Mesenchymal stem cell (in vitro differentiated cells and primary cell): ENCODE measurements around the gene AVPR2.

Source experiments
- DNase-seq: peaks from one replicate; pipeline ENCODE4 v3.0.0-alpha.2; 2013
- H2AFZ ChIP-seq: one replicate; pipeline ENCODE4 v1.6.1; 2013; ENCODE audit warnings: low read depth, mild to moderate bottlenecking, control low read depth, inconsistent platforms, low read length, moderate library complexity
- H2AK5ac ChIP-seq: 2 replicates; pipeline ENCODE4 v1.6.1; 2013; ENCODE audit warnings: low read length, moderate library complexity, mild to moderate bottlenecking, inconsistent platforms; ENCODE audit not compliant: severe bottlenecking
- H2BK120ac ChIP-seq: one replicate; pipeline ENCODE4 v1.6.1; 2013; ENCODE audit warnings: low read depth, mild to moderate bottlenecking, inconsistent platforms, low read length, moderate library complexity
- H2BK12ac ChIP-seq, 2 experiments: one replicate each; pipeline ENCODE4 v1.6.1; 2013; ENCODE audit warnings: inconsistent platforms in 2 of 2, low read length in 2 of 2, mild to moderate bottlenecking in 2 of 2, moderate library complexity in 2 of 2, control low read depth in 1 of 2
- H2BK15ac ChIP-seq: one replicate; pipeline ENCODE4 v1.6.1; 2013; ENCODE audit warnings: mild to moderate bottlenecking, low read depth, inconsistent platforms; ENCODE audit not compliant: poor library complexity, severe bottlenecking
- H2BK5ac ChIP-seq: 2 replicates; pipeline ENCODE4 v1.6.1; 2013; ENCODE audit warnings: low read depth, mild to moderate bottlenecking, low read length, control low read depth, inconsistent platforms; ENCODE audit not compliant: poor library complexity, severe bottlenecking
- H3K14ac ChIP-seq, 2 experiments: one replicate each; pipeline ENCODE4 v1.6.1; 2013; ENCODE audit warnings: inconsistent platforms in 2 of 2, low read length in 2 of 2, control low read depth in 1 of 2, mild to moderate bottlenecking in 1 of 2, moderate library complexity in 1 of 2
- H3K18ac ChIP-seq, 2 experiments: one replicate each; pipeline ENCODE4 v1.6.1; 2013; ENCODE audit warnings: inconsistent platforms in 2 of 2, low read length in 2 of 2, control low read depth in 1 of 2, low read depth in 1 of 2, mild to moderate bottlenecking in 1 of 2
- H3K23ac ChIP-seq, 2 experiments: one replicate each; pipeline ENCODE4 v1.6.1; 2013; ENCODE audit warnings: inconsistent platforms in 2 of 2, low read length in 2 of 2, mild to moderate bottlenecking in 2 of 2, moderate library complexity in 2 of 2, control low read depth in 1 of 2
- H3K27ac ChIP-seq: 2 replicates; pipeline ENCODE4 v1.5.1; 2013; ENCODE audit warnings: mild to moderate bottlenecking, moderate library complexity, low read length, control low read depth, inconsistent platforms; ENCODE audit not compliant: poor library complexity, severe bottlenecking
- H3K27me3 ChIP-seq, 2 experiments: 2 replicates each; pipeline versions ENCODE4 v1.6.1 to v1.7.0; 2013; ENCODE audit warnings: low read length in 2 of 2, mild to moderate bottlenecking in 2 of 2, moderate library complexity in 2 of 2, control low read depth in 1 of 2, inconsistent platforms in 1 of 2; ENCODE audit not compliant: control insufficient read depth in 1 of 2, insufficient read depth in 1 of 2
- H3K36me3 ChIP-seq, 2 experiments: 2 replicates each; pipeline versions ENCODE4 v1.6.1 to v1.7.0; 2013; ENCODE audit warnings: low read length in 2 of 2, control low read depth in 1 of 2, inconsistent platforms in 1 of 2, low read depth in 1 of 2, mild to moderate bottlenecking in 1 of 2; ENCODE audit not compliant: insufficient read depth in 2 of 2, control insufficient read depth in 1 of 2
- H3K4ac ChIP-seq, 2 experiments: one replicate each; pipeline ENCODE4 v1.6.1; 2013; ENCODE audit warnings: inconsistent platforms in 2 of 2, low read length in 2 of 2, mild to moderate bottlenecking in 2 of 2, moderate library complexity in 2 of 2, control low read depth in 1 of 2, low read depth in 1 of 2
- H3K4me1 ChIP-seq: 2 replicates; pipeline ENCODE4 v1.6.1; 2013; ENCODE audit warnings: low read depth, low read length, control low read depth; ENCODE audit not compliant: control insufficient read depth, insufficient read depth
- H3K4me2 ChIP-seq: 2 replicates; pipeline ENCODE4 v1.6.1; 2013; ENCODE audit warnings: low read length, mild to moderate bottlenecking, inconsistent platforms; ENCODE audit not compliant: poor library complexity, severe bottlenecking
- H3K4me3 ChIP-seq, 2 experiments: 2 replicates each; pipeline versions ENCODE4 v1.5.1 to v1.7.0; 2013; ENCODE audit warnings: low read length in 2 of 2, mild to moderate bottlenecking in 2 of 2, control low read depth in 1 of 2, low read depth in 1 of 2; ENCODE audit not compliant: insufficient read depth in 1 of 2
- H3K79me1 ChIP-seq: replicated peaks from 2 replicates; pipeline ENCODE4 v1.6.1; 2013; ENCODE audit warnings: mild to moderate bottlenecking, control low read depth, low read length, inconsistent platforms; ENCODE audit not compliant: poor library complexity, severe bottlenecking
- H3K9ac ChIP-seq: 2 replicates; pipeline ENCODE4 v1.7.0; 2013; ENCODE audit warnings: mild to moderate bottlenecking, low read length, moderate library complexity
- H3K9me3 ChIP-seq: 2 replicates; pipeline ENCODE4 v1.7.0; 2013; ENCODE audit warnings: mild to moderate bottlenecking, low read length; ENCODE audit not compliant: control insufficient read depth
- H4K8ac ChIP-seq: one replicate; pipeline ENCODE4 v1.6.1; 2013; ENCODE audit warnings: inconsistent platforms, mild to moderate bottlenecking, low read length, moderate library complexity
- H4K91ac ChIP-seq: one replicate; pipeline ENCODE4 v1.6.1; 2013; ENCODE audit warnings: mild to moderate bottlenecking, low read length, inconsistent platforms
- WGBS: methylation state at CpG from one replicate; pipeline ENCODE4 v1.1.7; 2013; ENCODE audit warnings: mixed read lengths; 5-methylcytosine and 5-hydroxymethylcytosine counted together

The AVPR2 gene

DNA sequence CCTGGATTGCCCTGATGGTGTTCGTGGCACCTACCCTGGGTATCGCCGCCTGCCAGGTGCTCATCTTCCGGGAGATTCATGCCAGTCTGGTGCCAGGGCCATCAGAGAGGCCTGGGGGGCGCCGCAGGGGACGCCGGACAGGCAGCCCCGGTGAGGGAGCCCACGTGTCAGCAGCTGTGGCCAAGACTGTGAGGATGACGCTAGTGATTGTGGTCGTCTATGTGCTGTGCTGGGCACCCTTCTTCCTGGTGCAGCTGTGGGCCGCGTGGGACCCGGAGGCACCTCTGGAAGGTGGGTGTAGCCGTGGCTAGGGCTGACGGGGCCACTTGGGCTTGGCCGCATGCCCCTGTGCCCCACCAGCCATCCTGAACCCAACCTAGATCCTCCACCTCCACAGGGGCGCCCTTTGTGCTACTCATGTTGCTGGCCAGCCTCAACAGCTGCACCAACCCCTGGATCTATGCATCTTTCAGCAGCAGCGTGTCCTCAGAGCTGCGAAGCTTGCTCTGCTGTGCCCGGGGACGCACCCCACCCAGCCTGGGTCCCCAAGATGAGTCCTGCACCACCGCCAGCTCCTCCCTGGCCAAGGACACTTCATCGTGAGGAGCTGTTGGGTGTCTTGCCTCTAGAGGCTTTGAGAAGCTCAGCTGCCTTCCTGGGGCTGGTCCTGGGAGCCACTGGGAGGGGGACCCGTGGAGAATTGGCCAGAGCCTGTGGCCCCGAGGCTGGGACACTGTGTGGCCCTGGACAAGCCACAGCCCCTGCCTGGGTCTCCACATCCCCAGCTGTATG, 1.8 kb downstream of the AVPR2 start:
- peaks cover 0 to 42% of the 10 kb centered on the region in 2 experiments for H3K27me3 ChIP-seq
- no peak for DNase-seq
- no peak overlapping the region for H4K91ac ChIP-seq
- no peak overlapping the region for H2AFZ ChIP-seq
- no peak overlapping the region for H3K4ac ChIP-seq
- no peak overlapping the region for H2BK120ac ChIP-seq
- no peak overlapping the region for H3K4me3 ChIP-seq
- H3K79me1 ChIP-seq, result no peaks in the 10 kb centered on the region
- no peak overlapping the region for H3K9ac ChIP-seq
- H3K4me2 ChIP-seq, result no peak overlapping the region
- H2BK15ac ChIP-seq, result no peak overlapping the region
- no peak overlapping the region for H4K8ac ChIP-seq
- H3K4me1 ChIP-seq, result peaks cover 13% of the 10 kb centered on the region
- H3K36me3 ChIP-seq, result no peaks in the 10 kb centered on the region
- H3K9me3 ChIP-seq, result no peaks in the 10 kb centered on the region
- H2BK5ac ChIP-seq, result no peak overlapping the region
- no peak overlapping the region for H3K23ac ChIP-seq
- no peak overlapping the region for H2AK5ac ChIP-seq
- H2BK12ac ChIP-seq, result no peak overlapping the region
- no peak overlapping the region for H3K18ac ChIP-seq
- WGBS, result 89% methylated on average over 16 of the region's 27 CpGs
- H3K14ac ChIP-seq, result no peak overlapping the region
- no peak overlapping the region for H3K27ac ChIP-seq

DNA sequence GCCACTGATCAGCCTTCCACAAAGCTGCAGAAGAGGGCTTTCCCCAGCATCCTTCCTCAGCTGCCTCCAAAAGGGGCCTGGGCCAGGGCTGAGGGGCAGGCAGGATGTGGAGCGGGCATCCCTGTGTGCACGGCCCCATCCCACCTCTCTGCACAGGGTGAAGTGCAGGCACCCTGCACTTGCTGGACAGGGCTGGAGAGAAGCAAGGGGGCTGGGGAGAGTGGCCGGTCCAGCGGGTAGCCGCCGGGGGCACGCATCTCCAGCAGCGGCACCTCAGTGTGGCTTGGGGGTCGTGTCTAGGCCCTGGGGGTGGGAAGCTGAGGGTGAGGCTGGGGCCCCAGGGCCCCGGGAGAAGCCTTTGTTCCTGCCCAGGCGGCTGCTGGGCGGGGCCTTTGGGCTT, 3.0 kb downstream of the AVPR2 start:
- no peak overlapping the region for H3K27ac ChIP-seq
- no peak overlapping the region for H2AFZ ChIP-seq
- no peak overlapping the region for H3K9ac ChIP-seq
- no peak overlapping the region for H3K14ac ChIP-seq
- H3K9me3 ChIP-seq, result no peaks in the 10 kb centered on the region
- H3K4ac ChIP-seq, result no peak overlapping the region
- no peak overlapping the region for H3K18ac ChIP-seq
- DNase-seq, result no peak
- no peak overlapping the region for H3K4me2 ChIP-seq
- H4K8ac ChIP-seq, result no peak overlapping the region
- no peak overlapping the region for H3K23ac ChIP-seq
- no peak overlapping the region for H3K4me3 ChIP-seq
- no peak overlapping the region for H2BK12ac ChIP-seq
- peaks cover 7% of the 10 kb centered on the region for H3K4me1 ChIP-seq
- H2BK15ac ChIP-seq, result no peak overlapping the region
- 91% methylated on average over 10 of the region's 12 CpGs for WGBS
- H3K36me3 ChIP-seq, result no peaks in the 10 kb centered on the region
- H3K27me3 ChIP-seq, result peaks cover 0 to 52% of the 10 kb centered on the region in 2 experiments
- H2BK5ac ChIP-seq, result no peak overlapping the region
- H2BK120ac ChIP-seq, result no peak overlapping the region
- no peak overlapping the region for H4K91ac ChIP-seq
- H3K79me1 ChIP-seq, result no peaks in the 10 kb centered on the region
- H2AK5ac ChIP-seq, result no peak overlapping the region

DNA sequence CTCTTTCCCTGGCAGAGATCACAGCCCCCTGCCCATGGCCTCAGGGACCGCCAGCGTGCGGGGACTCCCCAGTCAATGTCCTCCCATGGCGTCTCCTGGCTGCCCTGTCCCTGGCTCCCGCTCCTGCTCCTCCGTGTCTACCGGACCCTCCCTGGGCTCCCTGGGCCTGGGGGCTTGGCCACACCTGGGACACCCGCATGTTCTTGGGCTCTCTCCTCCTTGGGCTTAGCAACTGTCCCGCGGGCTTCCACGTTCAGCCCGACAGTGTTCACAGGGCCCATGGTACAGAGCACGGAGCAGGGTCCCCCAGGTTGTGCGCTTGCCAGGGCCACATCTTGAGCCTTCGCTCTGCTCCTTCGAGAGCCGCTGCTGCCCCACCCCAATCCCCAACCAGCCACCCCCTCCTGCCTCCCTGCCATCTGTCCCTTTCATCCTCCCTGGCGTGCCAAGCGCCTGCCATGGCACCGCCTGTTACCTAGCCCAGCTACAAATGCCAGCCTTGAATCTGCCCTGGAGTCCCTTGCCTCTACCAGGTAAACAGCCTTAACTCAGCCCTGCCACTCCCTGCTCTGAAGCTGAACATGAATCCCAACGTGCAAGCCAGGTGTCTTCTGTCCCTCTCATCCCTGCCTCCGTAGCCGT, 3.9 kb downstream of the AVPR2 start:
- Histone ChIP-seq H3K14ac (no peak overlapping the region), H2AK5ac (no peak overlapping the region), H2BK15ac (no peak overlapping the region), H3K18ac (no peak overlapping the region), H3K4me1 (peaks cover 2% of the 10 kb centered on the region), H3K9me3 (no peaks in the 10 kb centered on the region), H3K36me3 (no peaks in the 10 kb centered on the region), H4K91ac (no peak overlapping the region), H3K4me2 (no peak overlapping the region), H2BK5ac (no peak overlapping the region), H3K23ac (no peak overlapping the region), H3K4ac (no peak overlapping the region), H2BK12ac (no peak overlapping the region), H4K8ac (no peak overlapping the region), H3K27ac (no peak overlapping the region), H2AFZ (no peak overlapping the region), H2BK120ac (no peak overlapping the region), H3K27me3 (peaks cover 0 to 44% of the 10 kb centered on the region in 2 experiments), H3K9ac (no peak overlapping the region), H3K4me3 (no peak overlapping the region), H3K79me1 (no peaks in the 10 kb centered on the region)
- DNase-seq, result no peak
- 94% methylated on average over 23 of the region's 23 CpGs for WGBS
